HepG2 (cell line): ENCODE results near the gene WNT3. TPM values are rescaled to one million over a fixed set of nuclear protein-coding genes. Genes with fewer than 3 reads are reported as not detected.

ENCODE experiments used
- CEBPB ChIP-seq: IDR thresholded peaks from 2 replicates; pipeline ENCODE4 v1.6.1; 2011; ENCODE audit warnings: low read depth, low read length, improper control_type of control experiment, borderline replicate concordance
- ERF ChIP-seq: IDR thresholded peaks from 2 replicates; pipeline ENCODE4 v1.6.1; 2018; ENCODE audit warnings: missing biosample characterization, missing genetic modification reagents
- HNRNPL ChIP-seq: fragments of 200-400 bp; formaldehyde crosslinking; IDR thresholded peaks from 2 replicates; pipeline ENCODE4 v1.6.1; 2017; ENCODE audit warnings: mild to moderate bottlenecking, low read depth, low read length
- MLLT10 ChIP-seq: sonication (generic); formaldehyde crosslinking; IDR thresholded peaks from 2 replicates; pipeline ENCODE4 v1.4.0; 2020; ENCODE audit warnings: missing genetic modification reagents
- PLRG1 ChIP-seq: fragments of 450-650 bp; conservative IDR thresholded peaks from 2 replicates; pipeline ENCODE4 v1.6.1; 2016
- RBM22 ChIP-seq: fragments of 200-400 bp; formaldehyde crosslinking; optimal IDR thresholded peaks from 2 replicates; pipeline ENCODE3; 2017; ENCODE audit warnings: mild to moderate bottlenecking, low read length, moderate library complexity
- SSRP1 ChIP-seq: IDR thresholded peaks from 2 replicates; pipeline ENCODE4 v1.6.1; 2016; ENCODE audit warnings: control low read depth
- TBP ChIP-seq: sonication (generic); formaldehyde crosslinking; IDR thresholded peaks from 2 replicates; pipeline ENCODE4 v1.5.0; 2020; ENCODE audit warnings: missing genetic modification reagents
- TCF7L2 ChIP-seq: IDR thresholded peaks from 2 replicates; pipeline ENCODE4 v1.6.1; 2011; ENCODE audit warnings: mild to moderate bottlenecking, low read depth, low read length, moderate library complexity
- ZFP36 ChIP-seq: fragments of 150-350 bp; IDR thresholded peaks from 2 replicates; pipeline ENCODE4 v1.6.1; 2018; ENCODE audit warnings: borderline replicate concordance, low read length, low read depth; ENCODE audit not compliant: partially characterized antibody
- ZIK1 ChIP-seq: sonication (generic); formaldehyde crosslinking; IDR thresholded peaks from 2 replicates; pipeline ENCODE4 v1.5.0; 2020; ENCODE audit warnings: mild to moderate bottlenecking, low read depth, missing genetic modification reagents, borderline replicate concordance
- ZKSCAN1 ChIP-seq: fragments of 150-350 bp; IDR thresholded peaks from 2 replicates; pipeline ENCODE4 v1.6.1; 2014; ENCODE audit warnings: low read length
- ZNF546 ChIP-seq: sonication (generic); formaldehyde crosslinking; conservative IDR thresholded peaks from 2 replicates; pipeline ENCODE4 v1.8.1; 2023; ENCODE audit warnings: mild to moderate bottlenecking, missing genetic modification reagents
- ZNF549 ChIP-seq: sonication (generic); formaldehyde crosslinking; IDR thresholded peaks from 2 replicates; pipeline ENCODE4 v1.5.0; 2020; ENCODE audit warnings: missing genetic modification reagents
- ZNF615 ChIP-seq: sonication (generic); formaldehyde crosslinking; IDR thresholded peaks from 2 replicates; pipeline ENCODE4 v1.5.0; 2020; ENCODE audit warnings: mild to moderate bottlenecking, missing genetic modification reagents, borderline replicate concordance
- ZZZ3 ChIP-seq: sonication (generic); formaldehyde crosslinking; IDR thresholded peaks from 2 replicates; pipeline ENCODE4 v1.4.0; 2020; ENCODE audit warnings: missing genetic modification reagents, mild to moderate bottlenecking, borderline replicate concordance
- polyA plus RNA-seq, 8 experiments: library from polyadenylated mRNA; depleted of rRNA in 3 of 8; stranded (reverse) in 7 of 8; unstranded in 1 of 8; fragments of >200 nt; fragmentation: Illumina TruSeq in 4 of 8; extraction: Trizol in 4 of 8; gene quantifications; 2 replicates each; pipeline versions ENCODE4 v1.2.1 to v1.2.3, GENCODE V29; 2011 to 2016; ENCODE audit warnings: low read depth in 4 of 8, missing spikeins in 1 of 8, mixed read lengths in 1 of 8; ENCODE audit not compliant: insufficient read depth in 1 of 8
- total RNA-seq, 5 experiments: library from RNA; depleted of rRNA; stranded (reverse); fragments of >200 nt; fragmentation: Illumina TruSeq; extraction: Trizol; gene quantifications; 2 replicates each; pipeline ENCODE4 v1.2.3, GENCODE V29; 2016; ENCODE audit warnings: low read depth in 1 of 5
- TF ChIP-seq, protein P1 (sequence below): sonication (generic); formaldehyde crosslinking; IDR thresholded peaks from 2 replicates; pipeline ENCODE4 v1.5.0; 2020; ENCODE audit warnings: mild to moderate bottlenecking, missing genetic modification reagents
- TF ChIP-seq, protein P2 (sequence below): IDR thresholded peaks from 2 replicates; pipeline ENCODE4 v1.6.1; 2012; ENCODE audit warnings: inconsistent platforms
- TF ChIP-seq, protein P3 (sequence below): fragments of 450-650 bp; IDR thresholded peaks from 2 replicates; pipeline ENCODE4 v1.6.1; 2016
- TF ChIP-seq, protein P4 (sequence below): sonication (generic); formaldehyde crosslinking; IDR thresholded peaks from 2 replicates; pipeline ENCODE4 v1.8.0; 2022; ENCODE audit warnings: mild to moderate bottlenecking, missing genetic modification reagents, moderate library complexity
- TF ChIP-seq, protein P5 (sequence below): IDR thresholded peaks from 2 replicates; pipeline ENCODE4 v1.6.1; 2016; ENCODE audit warnings: missing genetic modification reagents, missing compliant biosample characterization

WNT3 gene
- total and polyA plus RNA-seq, 2 of the 13 experiments (the other 11 are each of a cell fraction or from before 2014, with no cell fraction given): 8.5 to 10.3 TPM

DNA sequence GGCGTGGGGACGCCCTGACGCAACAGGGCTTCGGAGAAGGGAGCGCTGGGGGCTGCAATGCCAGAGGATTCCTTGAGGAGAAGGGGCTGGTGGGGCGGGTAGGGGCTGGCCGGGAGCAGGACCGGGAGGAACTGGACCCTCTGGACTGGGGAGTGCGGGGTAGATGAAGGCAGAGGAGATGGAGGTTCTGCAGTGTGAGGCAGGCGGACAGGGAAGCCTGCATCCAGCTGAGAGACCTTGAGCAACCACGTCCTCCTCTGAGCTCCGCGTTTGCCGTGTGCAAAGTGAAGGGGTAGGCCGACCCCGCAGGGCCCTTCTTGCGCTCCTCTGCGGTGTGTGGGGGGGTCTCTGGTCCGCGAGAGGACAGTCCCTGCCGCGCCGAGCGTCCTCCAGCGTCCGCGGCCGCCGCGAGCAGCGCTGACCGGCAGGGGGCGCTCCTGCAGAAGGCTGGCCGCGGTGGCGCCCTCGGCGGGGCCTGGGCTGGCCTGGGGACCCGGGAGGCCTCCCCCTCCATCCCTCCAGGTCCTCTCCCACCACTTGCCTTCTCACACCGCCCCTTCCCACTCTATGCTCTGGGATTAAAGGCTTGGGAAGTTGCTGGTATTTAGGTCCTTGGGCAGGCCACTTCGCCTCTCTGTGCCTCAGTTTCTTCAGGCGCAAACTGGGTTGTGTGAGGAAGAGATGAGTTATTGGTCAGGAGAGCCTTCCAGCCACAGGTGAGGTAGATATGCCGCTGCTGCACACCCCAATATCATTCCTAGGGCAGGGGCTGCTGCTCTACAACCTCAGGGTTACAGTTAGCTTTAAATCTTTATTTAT, 23.3 kb upstream of the WNT3 start (continued):
- TF ChIP-seq, protein P1, sequence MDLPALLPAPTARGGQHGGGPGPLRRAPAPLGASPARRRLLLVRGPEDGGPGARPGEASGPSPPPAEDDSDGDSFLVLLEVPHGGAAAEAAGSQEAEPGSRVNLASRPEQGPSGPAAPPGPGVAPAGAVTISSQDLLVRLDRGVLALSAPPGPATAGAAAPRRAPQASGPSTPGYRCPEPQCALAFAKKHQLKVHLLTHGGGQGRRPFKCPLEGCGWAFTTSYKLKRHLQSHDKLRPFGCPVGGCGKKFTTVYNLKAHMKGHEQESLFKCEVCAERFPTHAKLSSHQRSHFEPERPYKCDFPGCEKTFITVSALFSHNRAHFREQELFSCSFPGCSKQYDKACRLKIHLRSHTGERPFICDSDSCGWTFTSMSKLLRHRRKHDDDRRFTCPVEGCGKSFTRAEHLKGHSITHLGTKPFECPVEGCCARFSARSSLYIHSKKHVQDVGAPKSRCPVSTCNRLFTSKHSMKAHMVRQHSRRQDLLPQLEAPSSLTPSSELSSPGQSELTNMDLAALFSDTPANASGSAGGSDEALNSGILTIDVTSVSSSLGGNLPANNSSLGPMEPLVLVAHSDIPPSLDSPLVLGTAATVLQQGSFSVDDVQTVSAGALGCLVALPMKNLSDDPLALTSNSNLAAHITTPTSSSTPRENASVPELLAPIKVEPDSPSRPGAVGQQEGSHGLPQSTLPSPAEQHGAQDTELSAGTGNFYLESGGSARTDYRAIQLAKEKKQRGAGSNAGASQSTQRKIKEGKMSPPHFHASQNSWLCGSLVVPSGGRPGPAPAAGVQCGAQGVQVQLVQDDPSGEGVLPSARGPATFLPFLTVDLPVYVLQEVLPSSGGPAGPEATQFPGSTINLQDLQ (CRISPR knock-in tag): no peak
- TF ChIP-seq, protein P2, sequence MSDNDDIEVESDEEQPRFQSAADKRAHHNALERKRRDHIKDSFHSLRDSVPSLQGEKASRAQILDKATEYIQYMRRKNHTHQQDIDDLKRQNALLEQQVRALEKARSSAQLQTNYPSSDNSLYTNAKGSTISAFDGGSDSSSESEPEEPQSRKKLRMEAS: peak; percentile 52; the same call in 1 of the 2 replicates
- TF ChIP-seq, protein P3, sequence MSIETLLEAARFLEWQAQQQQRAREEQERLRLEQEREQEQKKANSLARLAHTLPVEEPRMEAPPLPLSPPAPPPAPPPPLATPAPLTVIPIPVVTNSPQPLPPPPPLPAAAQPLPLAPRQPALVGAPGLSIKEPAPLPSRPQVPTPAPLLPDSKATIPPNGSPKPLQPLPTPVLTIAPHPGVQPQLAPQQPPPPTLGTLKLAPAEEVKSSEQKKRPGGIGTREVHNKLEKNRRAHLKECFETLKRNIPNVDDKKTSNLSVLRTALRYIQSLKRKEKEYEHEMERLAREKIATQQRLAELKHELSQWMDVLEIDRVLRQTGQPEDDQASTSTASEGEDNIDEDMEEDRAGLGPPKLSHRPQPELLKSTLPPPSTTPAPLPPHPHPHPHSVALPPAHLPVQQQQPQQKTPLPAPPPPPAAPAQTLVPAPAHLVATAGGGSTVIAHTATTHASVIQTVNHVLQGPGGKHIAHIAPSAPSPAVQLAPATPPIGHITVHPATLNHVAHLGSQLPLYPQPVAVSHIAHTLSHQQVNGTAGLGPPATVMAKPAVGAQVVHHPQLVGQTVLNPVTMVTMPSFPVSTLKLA: no peak
- TF ChIP-seq TBP (CRISPR knock-in tag) (no peak), TCF7L2 (no peak), ZNF615 (CRISPR knock-in tag) (no peak), RBM22 (no peak), ZKSCAN1 (no peak), PLRG1 (no peak), ZNF546 (peak; percentile 79; the same call in 1 of the 2 replicates), MLLT10 (CRISPR knock-in tag) (no peak), ZNF549 (CRISPR knock-in tag) (no peak), SSRP1 (CRISPR knock-in tag) (no peak), CEBPB (no peak), ZZZ3 (CRISPR knock-in tag) (no peak), HNRNPL (no peak), ZFP36 (no peak), ERF (CRISPR knock-in tag) (no peak), ZIK1 (CRISPR knock-in tag) (no peak)
- TF ChIP-seq, protein P4, sequence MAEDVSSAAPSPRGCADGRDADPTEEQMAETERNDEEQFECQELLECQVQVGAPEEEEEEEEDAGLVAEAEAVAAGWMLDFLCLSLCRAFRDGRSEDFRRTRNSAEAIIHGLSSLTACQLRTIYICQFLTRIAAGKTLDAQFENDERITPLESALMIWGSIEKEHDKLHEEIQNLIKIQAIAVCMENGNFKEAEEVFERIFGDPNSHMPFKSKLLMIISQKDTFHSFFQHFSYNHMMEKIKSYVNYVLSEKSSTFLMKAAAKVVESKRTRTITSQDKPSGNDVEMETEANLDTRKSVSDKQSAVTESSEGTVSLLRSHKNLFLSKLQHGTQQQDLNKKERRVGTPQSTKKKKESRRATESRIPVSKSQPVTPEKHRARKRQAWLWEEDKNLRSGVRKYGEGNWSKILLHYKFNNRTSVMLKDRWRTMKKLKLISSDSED (CRISPR knock-in tag): no peak
- TF ChIP-seq, protein P5, sequence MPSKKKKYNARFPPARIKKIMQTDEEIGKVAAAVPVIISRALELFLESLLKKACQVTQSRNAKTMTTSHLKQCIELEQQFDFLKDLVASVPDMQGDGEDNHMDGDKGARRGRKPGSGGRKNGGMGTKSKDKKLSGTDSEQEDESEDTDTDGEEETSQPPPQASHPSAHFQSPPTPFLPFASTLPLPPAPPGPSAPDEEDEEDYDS (CRISPR knock-in tag): no peak
